ENCODE data around the gene RHOB.

DNA sequence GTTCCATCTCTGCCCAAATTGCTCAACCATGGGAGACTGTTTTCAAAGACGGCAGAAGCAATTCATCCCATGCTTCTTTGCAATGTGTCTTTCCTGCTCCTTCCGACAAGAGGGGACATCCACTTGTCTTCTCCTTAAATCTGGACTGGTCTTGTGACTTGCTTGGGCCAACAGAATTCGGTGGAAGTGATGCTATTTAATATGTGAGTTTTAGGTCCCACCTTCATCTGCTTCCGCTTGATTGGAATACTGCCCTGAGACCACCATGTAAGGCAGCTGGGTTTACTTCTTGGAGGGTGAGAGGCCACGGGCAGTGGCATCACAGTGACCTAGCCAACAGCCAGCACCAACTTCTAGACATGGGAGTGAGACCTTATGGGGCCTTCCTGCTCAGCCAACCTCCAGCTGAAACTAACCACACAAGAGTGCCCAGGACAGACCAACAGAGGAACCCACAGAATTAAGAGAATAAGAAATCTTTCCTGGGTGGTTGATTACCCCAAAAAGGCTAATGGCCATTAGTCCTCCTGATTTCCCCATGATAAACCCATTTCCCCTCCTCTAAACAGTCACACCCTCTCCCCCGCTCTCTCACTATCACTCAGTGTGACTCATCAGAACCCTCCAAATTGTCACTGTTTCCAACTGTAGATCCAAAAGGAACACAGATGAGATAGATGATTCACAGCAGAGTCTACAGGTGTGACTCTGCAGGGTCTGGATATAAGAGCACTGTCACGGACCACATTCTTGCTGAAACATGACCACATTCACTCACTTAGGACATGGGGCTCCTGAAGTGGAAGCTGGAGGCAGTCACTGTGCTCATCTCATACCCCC lies 16.2 kb upstream of the RHOB start:
- TF ChIP-seq, protein P1, sequence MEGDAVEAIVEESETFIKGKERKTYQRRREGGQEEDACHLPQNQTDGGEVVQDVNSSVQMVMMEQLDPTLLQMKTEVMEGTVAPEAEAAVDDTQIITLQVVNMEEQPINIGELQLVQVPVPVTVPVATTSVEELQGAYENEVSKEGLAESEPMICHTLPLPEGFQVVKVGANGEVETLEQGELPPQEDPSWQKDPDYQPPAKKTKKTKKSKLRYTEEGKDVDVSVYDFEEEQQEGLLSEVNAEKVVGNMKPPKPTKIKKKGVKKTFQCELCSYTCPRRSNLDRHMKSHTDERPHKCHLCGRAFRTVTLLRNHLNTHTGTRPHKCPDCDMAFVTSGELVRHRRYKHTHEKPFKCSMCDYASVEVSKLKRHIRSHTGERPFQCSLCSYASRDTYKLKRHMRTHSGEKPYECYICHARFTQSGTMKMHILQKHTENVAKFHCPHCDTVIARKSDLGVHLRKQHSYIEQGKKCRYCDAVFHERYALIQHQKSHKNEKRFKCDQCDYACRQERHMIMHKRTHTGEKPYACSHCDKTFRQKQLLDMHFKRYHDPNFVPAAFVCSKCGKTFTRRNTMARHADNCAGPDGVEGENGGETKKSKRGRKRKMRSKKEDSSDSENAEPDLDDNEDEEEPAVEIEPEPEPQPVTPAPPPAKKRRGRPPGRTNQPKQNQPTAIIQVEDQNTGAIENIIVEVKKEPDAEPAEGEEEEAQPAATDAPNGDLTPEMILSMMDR (conservative IDR thresholded peaks at IDR 0.05), result no peak
- TF ChIP-seq ZFX (IDR thresholded peaks at IDR 0.05), result no peak

Measured in C4-2B (cell line).